Parathyroid adenoma (tissue), 2 donors: ENCODE results near the gene SCGB1A1.

Source experiments
- H2AFZ ChIP-seq: fragments of 300-600 bp; sonication (generic); one replicate; pipeline ENCODE4 v1.7.0; 2017; ENCODE audit warnings: antibody characterized with exemption, mild to moderate bottlenecking
- H3K27ac ChIP-seq: fragments of 300-600 bp; sonication (generic); one replicate; pipeline ENCODE4 v1.7.0; 2017
- H3K27me3 ChIP-seq: fragments of 300-600 bp; sonication (generic); one replicate; pipeline ENCODE4 v1.7.0; 2017; ENCODE audit warnings: low read length; ENCODE audit not compliant: control insufficient read depth, insufficient read depth
- H3K36me3 ChIP-seq: fragments of 300-600 bp; sonication (generic); one replicate; pipeline ENCODE4 v1.7.0; 2017; ENCODE audit warnings: low read length; ENCODE audit not compliant: control insufficient read depth, insufficient read depth
- H3K4me1 ChIP-seq: fragments of 300-600 bp; sonication (generic); one replicate; pipeline ENCODE4 v1.7.0; 2017; ENCODE audit warnings: control low read depth
- H3K4me2 ChIP-seq: fragments of 300-600 bp; sonication (generic); one replicate; pipeline ENCODE4 v1.7.0; 2017; ENCODE audit warnings: low read length
- H3K4me3 ChIP-seq: fragments of 300-600 bp; sonication (generic); one replicate; pipeline ENCODE4 v1.7.0; 2017; ENCODE audit warnings: low read depth, low read length
- H3K79me2 ChIP-seq: fragments of 300-600 bp; sonication (generic); one replicate; pipeline ENCODE4 v1.7.0; 2017; ENCODE audit warnings: control low read depth
- H3K9ac ChIP-seq: fragments of 300-600 bp; sonication (generic); one replicate; pipeline ENCODE4 v1.7.0; 2017; ENCODE audit warnings: mild to moderate bottlenecking
- H3K9me3 ChIP-seq: fragments of 300-600 bp; sonication (generic); one replicate; pipeline ENCODE4 v1.7.0; 2017; ENCODE audit warnings: low read length; ENCODE audit not compliant: control insufficient read depth
- TF ChIP-seq, protein P1 (sequence below): fragments of 300-600 bp; sonication (generic); IDR thresholded peaks from one replicate; pipeline ENCODE4 v1.7.0; 2017; ENCODE audit warnings: antibody characterized with exemption, mild to moderate bottlenecking
- donor health status: primary hyperparathyroidism.

SCGB1A1 gene

DNA sequence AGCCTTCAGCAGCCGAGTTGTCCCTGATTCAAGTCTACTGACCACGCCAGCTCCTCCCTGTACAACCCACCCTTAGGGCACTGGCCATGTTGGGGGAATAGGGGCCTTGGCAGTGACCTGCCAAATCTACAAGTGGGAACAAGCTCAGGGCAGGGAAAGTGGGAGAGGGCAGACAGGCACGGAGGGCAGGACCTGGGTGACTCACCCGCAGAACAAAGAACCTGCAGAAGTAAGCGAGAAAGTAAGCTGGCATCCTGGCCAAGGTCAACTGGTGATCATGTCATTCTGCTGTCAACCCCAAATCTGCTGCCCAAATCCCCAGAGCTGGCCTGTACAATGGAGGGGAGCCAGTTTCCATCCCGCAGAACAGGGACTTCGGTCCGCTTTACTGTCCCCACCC lies 7.9 kb upstream of the SCGB1A1 start:
- no peaks in the 10 kb centered on the region for H3K27me3 ChIP-seq
- TF ChIP-seq, protein P1, sequence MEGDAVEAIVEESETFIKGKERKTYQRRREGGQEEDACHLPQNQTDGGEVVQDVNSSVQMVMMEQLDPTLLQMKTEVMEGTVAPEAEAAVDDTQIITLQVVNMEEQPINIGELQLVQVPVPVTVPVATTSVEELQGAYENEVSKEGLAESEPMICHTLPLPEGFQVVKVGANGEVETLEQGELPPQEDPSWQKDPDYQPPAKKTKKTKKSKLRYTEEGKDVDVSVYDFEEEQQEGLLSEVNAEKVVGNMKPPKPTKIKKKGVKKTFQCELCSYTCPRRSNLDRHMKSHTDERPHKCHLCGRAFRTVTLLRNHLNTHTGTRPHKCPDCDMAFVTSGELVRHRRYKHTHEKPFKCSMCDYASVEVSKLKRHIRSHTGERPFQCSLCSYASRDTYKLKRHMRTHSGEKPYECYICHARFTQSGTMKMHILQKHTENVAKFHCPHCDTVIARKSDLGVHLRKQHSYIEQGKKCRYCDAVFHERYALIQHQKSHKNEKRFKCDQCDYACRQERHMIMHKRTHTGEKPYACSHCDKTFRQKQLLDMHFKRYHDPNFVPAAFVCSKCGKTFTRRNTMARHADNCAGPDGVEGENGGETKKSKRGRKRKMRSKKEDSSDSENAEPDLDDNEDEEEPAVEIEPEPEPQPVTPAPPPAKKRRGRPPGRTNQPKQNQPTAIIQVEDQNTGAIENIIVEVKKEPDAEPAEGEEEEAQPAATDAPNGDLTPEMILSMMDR, result no peak
- no peak overlapping the region for H3K4me3 ChIP-seq
- no peaks in the 10 kb centered on the region for H3K79me2 ChIP-seq
- no peak overlapping the region for H3K9ac ChIP-seq
- no peaks in the 10 kb centered on the region for H3K36me3 ChIP-seq
- no peak overlapping the region for H2AFZ ChIP-seq
- no peak overlapping the region for H3K27ac ChIP-seq
- H3K9me3 ChIP-seq, result no peaks in the 10 kb centered on the region
- no peaks in the 10 kb centered on the region for H3K4me1 ChIP-seq
- no peak overlapping the region for H3K4me2 ChIP-seq

DNA sequence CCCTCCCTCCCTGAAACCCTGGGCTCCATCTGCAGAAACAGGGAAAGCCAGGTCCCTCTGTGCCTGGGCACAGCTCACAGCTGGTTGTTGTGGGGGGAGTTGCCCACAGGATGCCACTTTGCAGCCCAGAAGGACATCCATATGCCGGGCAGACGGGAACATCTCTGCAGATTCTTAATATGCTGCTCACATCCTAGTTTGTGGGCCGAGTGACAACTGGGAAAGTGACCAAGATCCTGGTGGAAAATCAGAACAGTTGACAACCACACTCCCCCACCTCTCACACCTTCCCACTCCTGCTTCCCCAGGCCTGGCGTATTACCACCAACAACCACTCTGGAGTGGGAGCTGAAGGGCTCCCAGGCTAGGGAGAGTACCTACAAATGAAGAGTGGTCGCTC lies 7.3 kb upstream of the SCGB1A1 start:
- TF ChIP-seq, protein P1, result no peak
- no peaks in the 10 kb centered on the region for H3K27me3 ChIP-seq
- H3K4me3 ChIP-seq, result no peak overlapping the region
- no peak overlapping the region for H3K9ac ChIP-seq
- no peak overlapping the region for H2AFZ ChIP-seq
- no peaks in the 10 kb centered on the region for H3K9me3 ChIP-seq
- H3K27ac ChIP-seq, result no peak overlapping the region
- H3K4me2 ChIP-seq, result no peak overlapping the region
- no peaks in the 10 kb centered on the region for H3K36me3 ChIP-seq
- no peaks in the 10 kb centered on the region for H3K79me2 ChIP-seq
- no peaks in the 10 kb centered on the region for H3K4me1 ChIP-seq

DNA sequence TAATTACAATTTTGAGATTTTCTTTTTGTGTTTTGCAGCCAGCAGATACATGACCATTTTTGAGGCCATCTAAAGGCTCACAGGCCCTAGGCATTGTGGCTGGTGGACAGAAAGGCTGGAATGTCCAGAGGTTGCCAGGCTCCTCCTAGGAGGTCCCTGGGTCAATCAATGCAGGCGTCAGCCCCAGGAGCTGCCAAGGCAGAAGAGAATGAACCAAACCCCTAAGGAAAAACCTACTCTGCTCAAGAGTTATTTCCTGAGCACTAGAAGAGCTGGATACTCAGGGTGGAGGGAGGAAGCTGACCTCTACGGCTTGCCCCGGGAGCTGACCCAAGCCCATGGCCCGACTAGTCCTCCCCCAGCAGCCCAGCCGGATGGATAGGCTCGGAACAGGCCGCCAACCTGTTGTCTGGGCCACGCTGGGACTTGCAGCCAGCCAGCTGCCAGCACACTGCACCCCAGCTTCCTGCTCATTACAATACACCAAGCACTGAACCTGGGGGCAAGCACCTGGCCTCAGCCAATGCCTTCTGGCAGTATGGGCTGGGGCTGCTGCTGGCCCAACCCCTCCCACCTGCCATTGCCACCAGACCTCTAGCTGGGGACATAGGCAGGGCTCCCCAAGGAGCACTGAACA lies 5.7 kb upstream of the SCGB1A1 start:
- Histone ChIP-seq H3K27ac (no peak overlapping the region), H3K9ac (no peak overlapping the region)

DNA sequence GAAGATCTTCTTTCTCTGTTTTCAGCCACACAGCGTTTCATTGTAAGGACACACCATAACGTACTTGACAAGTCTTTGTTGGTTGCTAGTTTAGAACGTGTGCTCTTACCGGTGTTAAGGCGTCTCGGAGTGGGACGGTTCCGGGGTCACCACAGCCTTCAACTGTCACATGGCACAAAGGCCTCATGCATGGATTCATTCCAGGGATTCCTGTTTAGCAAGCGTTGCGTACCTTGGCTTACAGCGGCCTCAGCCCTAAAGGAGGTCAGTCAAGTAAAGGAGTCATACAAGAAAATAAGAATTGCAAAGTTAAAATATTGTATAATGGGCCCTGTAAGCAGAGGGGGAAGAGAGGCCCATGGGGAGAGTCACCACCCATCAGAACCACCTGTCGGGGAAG lies 2.2 kb upstream of the SCGB1A1 start:
- H3K27me3 ChIP-seq, result no peaks in the 10 kb centered on the region

More for the DNA sequence above, 5.7 kb upstream of the SCGB1A1 start:
- Histone ChIP-seq H3K4me1 (no peaks in the 10 kb centered on the region), H3K9me3 (no peaks in the 10 kb centered on the region), H3K4me2 (no peak overlapping the region), H3K4me3 (no peak overlapping the region), H3K79me2 (no peaks in the 10 kb centered on the region), H3K27me3 (no peaks in the 10 kb centered on the region), H3K36me3 (no peaks in the 10 kb centered on the region), H2AFZ (no peak overlapping the region)
- TF ChIP-seq, protein P1, result no peak

More for the DNA sequence above, 2.2 kb upstream of the SCGB1A1 start:
- Histone ChIP-seq H3K4me1 (no peaks in the 10 kb centered on the region), H3K79me2 (no peaks in the 10 kb centered on the region), H3K4me2 (no peak overlapping the region), H3K9ac (no peak overlapping the region), H3K4me3 (no peak overlapping the region), H2AFZ (no peak overlapping the region), H3K27ac (no peak overlapping the region), H3K36me3 (no peaks in the 10 kb centered on the region), H3K9me3 (no peaks in the 10 kb centered on the region)
- TF ChIP-seq, protein P1, result no peak
